Natural killer cell (primary cell): ENCODE data around the gene SAE1. TPM values are rescaled to one million over a fixed set of nuclear protein-coding genes. Genes with fewer than 3 reads are reported as not detected.
A peak's percentile ranks its signal among the peaks of the same experiment; 100 is the strongest.

ENCODE experiments used
- ATAC-seq, 3 donors: fragments of 150-1000 bp in 2 of 3; fragments of 200-7000 bp in 1 of 3; cut with Tn5 transposase; 1 replicate in 1 of 3; 2 replicates in 2 of 3; pipeline ENCODE4 v1.10.0; 2021; ENCODE audit warnings: mild to moderate bottlenecking in 2 of 3, moderate library complexity in 2 of 3
- DNase-seq, 2 donors: peaks; one replicate each; pipeline versions ENCODE4 v3.0.0 to v3.0.0-alpha.2; 2013 to 2021; ENCODE audit warnings: mixed read lengths in 1 of 2
- H3K27ac ChIP-seq: one replicate; pipeline ENCODE4 v1.5.1; 2013; ENCODE audit warnings: mild to moderate bottlenecking, low read length
- H3K27me3 ChIP-seq: one replicate; pipeline ENCODE4 v1.6.1; 2013; ENCODE audit warnings: low read length; ENCODE audit not compliant: control insufficient read depth, insufficient read depth
- H3K36me3 ChIP-seq: one replicate; pipeline ENCODE4 v1.6.1; 2013; ENCODE audit warnings: low read length; ENCODE audit not compliant: control insufficient read depth, insufficient read depth
- H3K4me1 ChIP-seq: one replicate; pipeline ENCODE4 v1.6.1; 2013; ENCODE audit warnings: low read length; ENCODE audit not compliant: control insufficient read depth, insufficient read depth
- H3K4me3 ChIP-seq: one replicate; pipeline ENCODE4 v1.5.1; 2013; ENCODE audit warnings: low read length
- H3K9me3 ChIP-seq: one replicate; pipeline ENCODE4 v1.6.1; 2013; ENCODE audit warnings: low read length; ENCODE audit not compliant: control insufficient read depth, insufficient read depth
- H3K27ac Mint-ChIP-seq, 2 donors: one replicate each; pipeline ENCODE4 v1.8.0; 2022; ENCODE audit warnings: mild to moderate bottlenecking in 2 of 2, mixed read lengths in 2 of 2, moderate library complexity in 1 of 2
- H3K27me3 Mint-ChIP-seq, 2 donors: one replicate each; pipeline ENCODE4 v1.8.0; 2022; ENCODE audit warnings: low read depth in 2 of 2, mixed read lengths in 2 of 2
- H3K36me3 Mint-ChIP-seq: one replicate; pipeline ENCODE4 v1.8.0; 2022; ENCODE audit warnings: mixed read lengths
- H3K4me1 Mint-ChIP-seq, 2 donors: one replicate each; pipeline ENCODE4 v1.8.0; 2022; ENCODE audit warnings: mixed read lengths in 2 of 2
- H3K4me3 Mint-ChIP-seq: one replicate; pipeline ENCODE4 v1.8.0; 2022; ENCODE audit warnings: mild to moderate bottlenecking, moderate library complexity, mixed read lengths
- H3K9me3 Mint-ChIP-seq, 2 donors: one replicate each; pipeline ENCODE4 v1.8.0; 2022; ENCODE audit warnings: mixed read lengths in 2 of 2
- WGBS: methylation state at CpG from one replicate; pipeline ENCODE4 v1.1.7; 2013; ENCODE audit warnings: missing lambda C conversion rate; ENCODE audit not compliant: insufficient coverage; 5-methylcytosine and 5-hydroxymethylcytosine counted together
- intact Hi-C: fragments of 100-400 bp; cut with micrococcal nuclease; formaldehyde crosslinking; loops from one replicate; pipeline ENCODE4 v1.14.2; 2022
- total RNA-seq, 4 donors: library from RNA; stranded (reverse); fragments of 120-200 nt in 1 of 4; gene quantifications; one replicate each; pipeline versions ENCODE4 v1.2.3 to v1.2.4, GENCODE V29; 2013 to 2022
- TF ChIP-seq, protein P1 (sequence below): fragments of 200-600 bp; IDR thresholded peaks from one replicate; pipeline ENCODE4 v1.8.0; 2022; ENCODE audit warnings: antibody characterized with exemption

SAE1 gene
- total RNA-seq, 3 donors from 2014 or later (not counting 1 experiment from before 2014, with no cell fraction given), result 42.5 to 49.3 (median 46.0) TPM

DNA sequence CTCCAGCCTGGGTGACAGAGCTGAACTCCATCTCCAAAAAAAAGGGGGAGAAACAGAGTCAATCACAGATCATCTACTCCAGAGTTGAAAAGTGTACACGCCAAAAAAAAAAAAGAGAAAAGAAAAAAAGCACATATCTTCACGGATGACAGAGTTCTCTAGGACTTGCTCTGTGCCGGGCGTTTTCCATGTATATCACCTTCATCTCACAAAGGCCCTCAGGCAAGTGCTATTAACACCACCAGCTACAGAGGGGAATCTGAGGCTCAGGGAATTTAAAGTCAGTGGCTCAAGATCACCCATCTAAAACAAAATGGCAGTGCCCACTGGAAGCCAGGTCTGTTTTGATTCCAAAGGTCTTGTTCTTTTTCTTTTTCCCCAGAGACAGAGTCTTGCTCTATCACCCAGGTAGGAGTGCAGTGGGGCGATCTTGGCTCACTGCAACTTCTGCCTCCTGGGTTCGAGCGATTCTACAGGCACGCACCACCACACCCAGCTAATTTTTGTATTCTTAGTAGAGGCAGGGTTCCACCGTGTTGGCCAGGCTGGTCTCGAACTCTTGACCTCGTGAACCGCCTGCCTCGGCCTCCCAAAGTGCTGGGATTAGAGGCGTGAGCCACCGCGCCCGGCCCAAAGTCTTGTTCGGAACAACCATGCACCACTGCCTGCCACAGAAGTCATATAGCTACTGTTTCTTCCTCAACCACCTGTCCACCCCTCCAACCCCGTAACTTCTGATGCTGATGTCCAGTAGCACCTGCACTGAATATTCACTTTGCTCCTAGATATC is 42.2 kb downstream of the SAE1 start:
- Histone ChIP-seq H3K27ac (no peak overlapping the region), H3K9me3 (no peaks in the 10 kb centered on the region), H3K27me3 (no peaks in the 10 kb centered on the region), H3K4me3 (no peak overlapping the region), H3K36me3 (peaks cover 26% of the 10 kb centered on the region), H3K4me1 (peaks cover 35% of the 10 kb centered on the region)
- Mint-ChIP-seq H3K27me3 (no peaks in the 10 kb centered on the region), H3K36me3 (no peaks in the 10 kb centered on the region), H3K9me3 (no peaks in the 10 kb centered on the region), H3K27ac (no peak overlapping the region), H3K4me1 (peaks cover 19 to 22% of the 10 kb centered on the region in 2 donors), H3K4me3 (no peak overlapping the region)
- 98% methylated on average over 18 of the region's 19 CpGs for WGBS
- DNase-seq, result no peak
- intact Hi-C loops, result no loop called here
- ATAC-seq, result no peak
- TF ChIP-seq, protein P1, sequence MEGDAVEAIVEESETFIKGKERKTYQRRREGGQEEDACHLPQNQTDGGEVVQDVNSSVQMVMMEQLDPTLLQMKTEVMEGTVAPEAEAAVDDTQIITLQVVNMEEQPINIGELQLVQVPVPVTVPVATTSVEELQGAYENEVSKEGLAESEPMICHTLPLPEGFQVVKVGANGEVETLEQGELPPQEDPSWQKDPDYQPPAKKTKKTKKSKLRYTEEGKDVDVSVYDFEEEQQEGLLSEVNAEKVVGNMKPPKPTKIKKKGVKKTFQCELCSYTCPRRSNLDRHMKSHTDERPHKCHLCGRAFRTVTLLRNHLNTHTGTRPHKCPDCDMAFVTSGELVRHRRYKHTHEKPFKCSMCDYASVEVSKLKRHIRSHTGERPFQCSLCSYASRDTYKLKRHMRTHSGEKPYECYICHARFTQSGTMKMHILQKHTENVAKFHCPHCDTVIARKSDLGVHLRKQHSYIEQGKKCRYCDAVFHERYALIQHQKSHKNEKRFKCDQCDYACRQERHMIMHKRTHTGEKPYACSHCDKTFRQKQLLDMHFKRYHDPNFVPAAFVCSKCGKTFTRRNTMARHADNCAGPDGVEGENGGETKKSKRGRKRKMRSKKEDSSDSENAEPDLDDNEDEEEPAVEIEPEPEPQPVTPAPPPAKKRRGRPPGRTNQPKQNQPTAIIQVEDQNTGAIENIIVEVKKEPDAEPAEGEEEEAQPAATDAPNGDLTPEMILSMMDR, result no peak

DNA sequence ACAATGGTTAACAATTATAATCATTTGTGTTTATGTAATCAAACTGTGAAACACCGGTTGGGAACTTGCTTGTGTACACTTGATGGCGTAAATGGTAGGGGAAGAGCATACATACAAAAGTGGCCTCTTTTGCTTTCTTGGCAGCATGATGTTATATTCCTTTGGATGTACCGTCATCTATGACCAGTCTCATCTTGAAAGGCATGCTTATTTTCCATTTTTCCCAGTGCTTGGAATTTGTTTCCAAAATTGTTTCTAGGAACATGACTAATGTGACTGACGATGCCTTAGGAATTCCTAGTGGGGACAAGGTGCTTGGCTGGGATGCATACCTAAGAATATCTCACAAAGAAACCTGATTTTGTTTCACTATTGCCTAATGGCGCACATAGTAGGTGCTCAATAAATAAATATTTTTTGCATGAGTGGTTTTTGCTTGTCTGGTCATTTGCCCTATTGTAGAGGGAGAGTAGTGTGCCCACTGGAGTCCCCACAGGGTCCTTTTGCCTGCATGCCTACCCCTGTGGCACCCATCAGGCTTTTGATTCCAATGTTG is 45.5 kb downstream of the SAE1 start:
- H3K36me3 ChIP-seq, result peaks cover 14% of the 10 kb centered on the region
- H3K36me3 Mint-ChIP-seq, result peaks cover 9% of the 10 kb centered on the region
- H3K4me3 Mint-ChIP-seq, result peak overlapping the region; percentile 60
- H3K27me3 ChIP-seq, result no peaks in the 10 kb centered on the region
- H3K27ac Mint-ChIP-seq, result peak overlapping the region; percentile 50 to 66
- peaks cover 31% of the 10 kb centered on the region for H3K4me1 ChIP-seq
- no peaks in the 10 kb centered on the region for H3K9me3 Mint-ChIP-seq
- WGBS, result 96% methylated on average over 5 of the region's 5 CpGs
- peak overlapping the region; percentile 43 for H3K27ac ChIP-seq
- H3K4me1 Mint-ChIP-seq, result peaks cover 21 to 31% of the 10 kb centered on the region in 2 donors
- DNase-seq (no peak), ATAC-seq (no peak)
- intact Hi-C loops, result loop anchor here (1.0 kb wide), 1 partner anchor 19 kb away; no protein-coding TSS in a partner anchor
- no peaks in the 10 kb centered on the region for H3K9me3 ChIP-seq
- H3K27me3 Mint-ChIP-seq, result no peaks in the 10 kb centered on the region
- TF ChIP-seq, protein P1, result no peak
- H3K4me3 ChIP-seq, result no peak overlapping the region

DNA sequence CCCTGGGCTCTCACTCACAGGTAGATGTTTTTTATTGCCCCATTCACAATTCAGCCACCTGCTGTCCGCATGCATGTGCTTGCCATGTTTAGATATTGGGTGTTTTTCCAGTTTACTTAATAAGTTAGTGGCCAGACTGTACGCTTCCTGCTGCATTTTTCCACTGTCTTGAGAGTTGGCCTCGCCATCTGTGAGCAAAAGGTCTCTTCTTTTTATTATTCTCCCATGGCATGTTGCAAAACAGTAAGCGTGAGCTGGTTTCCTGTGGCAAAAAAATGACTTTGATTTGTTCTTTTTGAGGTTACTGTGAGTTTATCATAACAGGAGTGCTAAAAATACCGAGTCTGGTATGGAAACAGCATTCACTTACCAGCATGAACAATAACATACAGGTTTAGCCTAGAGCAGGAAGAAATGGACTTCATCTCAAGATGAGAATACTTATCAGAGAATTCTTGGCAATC is 46.0 kb downstream of the SAE1 start:
- peak overlapping the region; percentile 43 for H3K27ac ChIP-seq

More for the DNA sequence above, 46.0 kb downstream of the SAE1 start:
- Histone ChIP-seq H3K36me3 (peaks cover 14% of the 10 kb centered on the region), H3K27me3 (no peaks in the 10 kb centered on the region), H3K9me3 (no peaks in the 10 kb centered on the region), H3K4me3 (no peak overlapping the region), H3K4me1 (peaks cover 28% of the 10 kb centered on the region)
- Mint-ChIP-seq H3K9me3 (no peaks in the 10 kb centered on the region), H3K36me3 (peaks cover 9% of the 10 kb centered on the region), H3K4me1 (peaks cover 21 to 31% of the 10 kb centered on the region in 2 donors), H3K27me3 (no peaks in the 10 kb centered on the region), H3K27ac (peak overlapping the region; percentile 50 to 66), H3K4me3 (peak overlapping the region; percentile 60)
- 9% methylated on average over 5 of the region's 5 CpGs for WGBS
- TF ChIP-seq, protein P1, result no peak
- peak; percentile 67 to 84 (median 83) for ATAC-seq
- DNase-seq, result peak in 1 of 2 donors; percentile 74
- intact Hi-C loops, result loop anchor here (1.0 kb wide), 1 partner anchor 19 kb away; no protein-coding TSS in a partner anchor
